K562 (cell line): ENCODE measurements around the gene LRRC59. TPM values are rescaled to one million over a fixed set of nuclear protein-coding genes. Genes with fewer than 3 reads are reported as not detected.

Experiments used
- CAMTA2 ChIP-seq: fragments of 250-450 bp; sonication (Bioruptor Pico); conservative IDR thresholded peaks from 2 replicates; pipeline ENCODE4 v1.5.1; 2022
- CBFA2T3 ChIP-seq: fragments of 450-650 bp; IDR thresholded peaks from 2 replicates; pipeline ENCODE4 v1.6.1; 2017
- FOXA1 ChIP-seq: fragments of 450-650 bp; IDR thresholded peaks from 2 replicates; pipeline ENCODE4 v1.6.1; 2016; ENCODE audit warnings: mild to moderate bottlenecking, borderline replicate concordance
- FOXA3 ChIP-seq, 2 experiments: fragments of 450-650 bp in 1 of 2; sonication (generic) in 1 of 2; formaldehyde crosslinking; IDR thresholded peaks in 1 of 2; conservative IDR thresholded peaks in 1 of 2; 2 replicates each; pipeline versions ENCODE4 v1.4.0 to v1.8.0; 2020 to 2022; ENCODE audit warnings: mild to moderate bottlenecking in 2 of 2, missing genetic modification reagents in 1 of 2
- FOXJ2 ChIP-seq: fragments of 200-800 bp; sonication (Bioruptor generic); IDR thresholded peaks from 2 replicates; pipeline ENCODE4 v1.6.1; 2016; ENCODE audit warnings: missing genetic modification characterization, missing compliant biosample characterization
- MYBL2 ChIP-seq, 2 experiments: fragments of 450-650 bp in 1 of 2; sonication (generic) in 1 of 2; formaldehyde crosslinking in 1 of 2; IDR thresholded peaks; 2 replicates each; pipeline versions ENCODE4 v1.6.1 to v1.8.1; 2017 to 2022; ENCODE audit warnings: borderline replicate concordance in 1 of 2, inconsistent platforms in 1 of 2, low read depth in 1 of 2, mild to moderate bottlenecking in 1 of 2, missing genetic modification reagents in 1 of 2, moderate library complexity in 1 of 2
- NCOR1 ChIP-seq: fragments of 450-650 bp; IDR thresholded peaks from 2 replicates; pipeline ENCODE4 v1.6.1; 2016; ENCODE audit warnings: mild to moderate bottlenecking, moderate library complexity
- NFXL1 ChIP-seq: fragments of 450-650 bp; formaldehyde crosslinking; IDR thresholded peaks from 2 replicates; pipeline ENCODE4 v1.4.0; 2021; ENCODE audit warnings: mild to moderate bottlenecking
- POLR2AphosphoS2 ChIP-seq: IDR thresholded peaks from 2 replicates; pipeline ENCODE4 v1.6.1; 2012; ENCODE audit warnings: low read length, improper control_type of control experiment
- SETDB1 ChIP-seq: IDR thresholded peaks from one replicate; pipeline ENCODE4 v1.6.1; 2012; ENCODE audit warnings: low read length, control low read depth, inconsistent platforms
- SNRNP70 ChIP-seq: fragments of 200-400 bp; formaldehyde crosslinking; optimal IDR thresholded peaks from 2 replicates; pipeline ENCODE3; 2017; ENCODE audit warnings: low read depth, low read length
- SRSF7 ChIP-seq: fragments of 200-400 bp; formaldehyde crosslinking; optimal IDR thresholded peaks from 2 replicates; pipeline ENCODE3; 2017; ENCODE audit warnings: mild to moderate bottlenecking, low read depth, low read length
- ZFX ChIP-seq: sonication (generic); formaldehyde crosslinking; IDR thresholded peaks from 2 replicates; pipeline ENCODE4 v1.8.0; 2022; ENCODE audit warnings: mild to moderate bottlenecking, missing genetic modification reagents, moderate library complexity
- ZNF121 ChIP-seq: sonication (generic); formaldehyde crosslinking; conservative IDR thresholded peaks from 2 replicates; pipeline ENCODE4 v1.8.0; 2022; ENCODE audit warnings: missing genetic modification reagents
- ZNF586 ChIP-seq: fragments of 450-650 bp; formaldehyde crosslinking; conservative IDR thresholded peaks from 2 replicates; pipeline ENCODE4 v1.4.0; 2020; ENCODE audit warnings: mild to moderate bottlenecking, moderate library complexity
- ZNF79 ChIP-seq: fragments of 250-450 bp; sonication (Bioruptor Pico); IDR thresholded peaks from 2 replicates; pipeline ENCODE4 v1.4.0; 2020; ENCODE audit warnings: low read depth, mild to moderate bottlenecking, moderate library complexity
- polyA plus RNA-seq, 8 experiments: library from polyadenylated mRNA; depleted of rRNA in 4 of 8; stranded (reverse) in 5 of 8; unstranded in 3 of 8; fragments of >200 nt; fragmentation: Nextera tagmentation in 2 of 8; fragmentation: Illumina TruSeq in 1 of 8; extraction: Ambion mirVana in 2 of 8; extraction: Trizol in 1 of 8; gene quantifications; 2 replicates each; pipeline versions ENCODE4 v1.2.1 to v1.2.3, GENCODE V29; 2011 to 2014; ENCODE audit warnings: inconsistent platforms in 1 of 8, missing spikeins in 1 of 8
- total RNA-seq, 7 experiments: library from RNA; depleted of rRNA in 6 of 7; stranded (reverse); fragments of >200 nt in 6 of 7; fragmentation: Illumina TruSeq in 2 of 7; extraction: Trizol in 2 of 7; gene quantifications; 2 replicates each; pipeline versions ENCODE4 v1.2.1 to v1.2.3, GENCODE V29; 2011 to 2021; ENCODE audit warnings: low replicate concordance in 1 of 7
- TF ChIP-seq, protein P1 (sequence below): conservative IDR thresholded peaks from 2 replicates; pipeline ENCODE4 v1.6.1; 2011; ENCODE audit warnings: low read depth, mild to moderate bottlenecking, low read length; ENCODE audit not compliant: control insufficient read depth
- TF ChIP-seq, protein P2 (sequence below), 3 experiments: fragments of 200-800 bp in 1 of 3; fragments of 250-450 bp in 1 of 3; fragments of 450-650 bp in 1 of 3; sonication (Bioruptor Pico) in 1 of 3; sonication (Bioruptor generic) in 1 of 3; formaldehyde crosslinking in 1 of 3; IDR thresholded peaks; 2 replicates each; pipeline versions ENCODE4 v1.6.1 to v1.8.0; 2016 to 2022; ENCODE audit warnings: mild to moderate bottlenecking in 2 of 3, missing genetic modification characterization in 2 of 3, missing compliant biosample characterization in 1 of 3, moderate library complexity in 1 of 3
- TF ChIP-seq, protein P3 (sequence below): fragments of 250-450 bp; sonication (Bioruptor Pico); IDR thresholded peaks from 2 replicates; pipeline ENCODE4 v1.5.0; 2021
- TF ChIP-seq, protein P4 (sequence below): IDR thresholded peaks from 2 replicates; pipeline ENCODE4 v1.6.1; 2016; ENCODE audit warnings: missing genetic modification characterization, missing compliant biosample characterization

Gene LRRC59
- total and polyA plus RNA-seq, 9 of the 15 experiments (the other 6 are each of a cell fraction or from before 2014, with no cell fraction given), result 27.8 to 244 (median 154) TPM

DNA sequence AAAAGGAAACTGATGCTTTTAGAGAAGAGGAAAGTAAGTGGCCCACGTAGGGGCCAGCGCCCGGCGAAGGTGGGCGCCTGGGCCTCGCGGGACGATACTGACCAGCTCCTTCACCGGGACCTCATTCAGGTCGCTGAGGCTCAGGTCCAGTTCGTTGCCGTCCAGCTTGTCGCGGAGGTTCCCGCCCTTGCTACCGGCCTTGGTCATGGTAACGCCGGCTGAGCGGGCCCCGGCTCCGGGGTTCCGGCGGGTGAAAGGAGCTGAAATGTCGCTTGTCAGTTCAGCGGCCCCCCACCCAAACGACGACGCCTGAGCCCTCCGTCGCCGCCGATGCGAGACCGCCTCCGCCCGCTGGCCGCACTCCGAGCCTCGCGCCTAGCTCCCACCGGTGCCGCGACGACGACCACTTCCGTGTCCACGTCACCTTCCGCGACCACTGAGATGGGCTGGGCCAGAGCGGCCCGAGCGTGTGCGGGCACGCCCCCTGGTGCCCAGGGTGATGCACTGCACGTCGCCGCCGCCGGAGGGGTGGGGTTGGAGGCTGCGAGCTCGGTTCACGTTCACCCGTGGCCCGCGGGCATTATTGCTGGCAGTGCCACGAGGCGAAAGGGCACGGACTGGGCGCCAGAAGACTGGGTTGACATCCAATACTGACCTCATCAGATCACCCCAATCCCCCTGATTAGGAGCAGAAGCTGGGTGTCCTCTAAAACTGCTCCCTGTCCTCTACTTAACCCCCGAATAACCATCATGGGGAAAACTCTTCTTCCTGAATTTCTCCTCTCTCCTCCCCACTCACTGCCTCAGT, at the start of gene LRRC59 (continued):
- TF ChIP-seq, protein P1, sequence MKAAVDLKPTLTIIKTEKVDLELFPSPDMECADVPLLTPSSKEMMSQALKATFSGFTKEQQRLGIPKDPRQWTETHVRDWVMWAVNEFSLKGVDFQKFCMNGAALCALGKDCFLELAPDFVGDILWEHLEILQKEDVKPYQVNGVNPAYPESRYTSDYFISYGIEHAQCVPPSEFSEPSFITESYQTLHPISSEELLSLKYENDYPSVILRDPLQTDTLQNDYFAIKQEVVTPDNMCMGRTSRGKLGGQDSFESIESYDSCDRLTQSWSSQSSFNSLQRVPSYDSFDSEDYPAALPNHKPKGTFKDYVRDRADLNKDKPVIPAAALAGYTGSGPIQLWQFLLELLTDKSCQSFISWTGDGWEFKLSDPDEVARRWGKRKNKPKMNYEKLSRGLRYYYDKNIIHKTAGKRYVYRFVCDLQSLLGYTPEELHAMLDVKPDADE, result peak; percentile 84; the same call in 1 of the 2 replicates
- TF ChIP-seq ZNF586 (CRISPR knock-in tag), result no peak
- TF ChIP-seq, protein P2, sequence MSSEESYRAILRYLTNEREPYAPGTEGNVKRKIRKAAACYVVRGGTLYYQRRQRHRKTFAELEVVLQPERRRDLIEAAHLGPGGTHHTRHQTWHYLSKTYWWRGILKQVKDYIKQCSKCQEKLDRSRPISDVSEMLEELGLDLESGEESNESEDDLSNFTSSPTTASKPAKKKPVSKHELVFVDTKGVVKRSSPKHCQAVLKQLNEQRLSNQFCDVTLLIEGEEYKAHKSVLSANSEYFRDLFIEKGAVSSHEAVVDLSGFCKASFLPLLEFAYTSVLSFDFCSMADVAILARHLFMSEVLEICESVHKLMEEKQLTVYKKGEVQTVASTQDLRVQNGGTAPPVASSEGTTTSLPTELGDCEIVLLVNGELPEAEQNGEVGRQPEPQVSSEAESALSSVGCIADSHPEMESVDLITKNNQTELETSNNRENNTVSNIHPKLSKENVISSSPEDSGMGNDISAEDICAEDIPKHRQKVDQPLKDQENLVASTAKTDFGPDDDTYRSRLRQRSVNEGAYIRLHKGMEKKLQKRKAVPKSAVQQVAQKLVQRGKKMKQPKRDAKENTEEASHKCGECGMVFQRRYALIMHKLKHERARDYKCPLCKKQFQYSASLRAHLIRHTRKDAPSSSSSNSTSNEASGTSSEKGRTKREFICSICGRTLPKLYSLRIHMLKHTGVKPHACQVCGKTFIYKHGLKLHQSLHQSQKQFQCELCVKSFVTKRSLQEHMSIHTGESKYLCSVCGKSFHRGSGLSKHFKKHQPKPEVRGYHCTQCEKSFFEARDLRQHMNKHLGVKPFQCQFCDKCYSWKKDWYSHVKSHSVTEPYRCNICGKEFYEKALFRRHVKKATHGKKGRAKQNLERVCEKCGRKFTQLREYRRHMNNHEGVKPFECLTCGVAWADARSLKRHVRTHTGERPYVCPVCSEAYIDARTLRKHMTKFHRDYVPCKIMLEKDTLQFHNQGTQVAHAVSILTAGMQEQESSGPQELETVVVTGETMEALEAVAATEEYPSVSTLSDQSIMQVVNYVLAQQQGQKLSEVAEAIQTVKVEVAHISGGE (CRISPR knock-in tag; IDR thresholded peaks at IDR 0.05), result peak in 1 of 3 experiments; percentile 79; a peak in 2 of 6 replicates
- TF ChIP-seq SRSF7, result no peak
- TF ChIP-seq CAMTA2, result no peak
- no peak for TF ChIP-seq SNRNP70
- no peak for TF ChIP-seq SETDB1
- TF ChIP-seq, protein P3, sequence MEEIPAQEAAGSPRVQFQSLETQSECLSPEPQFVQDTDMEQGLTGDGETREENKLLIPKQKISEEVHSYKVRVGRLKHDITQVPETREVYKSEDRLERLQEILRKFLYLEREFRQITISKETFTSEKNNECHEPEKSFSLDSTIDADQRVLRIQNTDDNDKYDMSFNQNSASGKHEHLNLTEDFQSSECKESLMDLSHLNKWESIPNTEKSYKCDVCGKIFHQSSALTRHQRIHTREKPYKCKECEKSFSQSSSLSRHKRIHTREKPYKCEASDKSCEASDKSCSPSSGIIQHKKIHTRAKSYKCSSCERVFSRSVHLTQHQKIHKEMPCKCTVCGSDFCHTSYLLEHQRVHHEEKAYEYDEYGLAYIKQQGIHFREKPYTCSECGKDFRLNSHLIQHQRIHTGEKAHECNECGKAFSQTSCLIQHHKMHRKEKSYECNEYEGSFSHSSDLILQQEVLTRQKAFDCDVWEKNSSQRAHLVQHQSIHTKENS (CRISPR knock-in tag), result no peak
- TF ChIP-seq NCOR1, result peak; percentile 64
- TF ChIP-seq ZNF79 (CRISPR knock-in tag), result no peak
- TF ChIP-seq NFXL1, result no peak
- no peak for TF ChIP-seq FOXJ2 (tag)
- no peak for TF ChIP-seq ZNF121 (CRISPR knock-in tag)
- TF ChIP-seq ZFX (CRISPR knock-in tag), result peak; percentile 83
- TF ChIP-seq CBFA2T3, result peak; percentile 36
- TF ChIP-seq FOXA3 (CRISPR knock-in tag; conservative IDR thresholded peaks at IDR 0.05 in 1 of 2, IDR thresholded peaks at IDR 0.05 in 1 of 2), result no peak; a peak in 1 of 4 replicates
- TF ChIP-seq MYBL2 (IDR thresholded peaks at IDR 0.05; ENCODE audit: low read depth), result no peak
- no peak for TF ChIP-seq MYBL2 (CRISPR knock-in tag; IDR thresholded peaks at IDR 0.05; ENCODE audit: borderline replicate concordance)
- TF ChIP-seq, protein P4, sequence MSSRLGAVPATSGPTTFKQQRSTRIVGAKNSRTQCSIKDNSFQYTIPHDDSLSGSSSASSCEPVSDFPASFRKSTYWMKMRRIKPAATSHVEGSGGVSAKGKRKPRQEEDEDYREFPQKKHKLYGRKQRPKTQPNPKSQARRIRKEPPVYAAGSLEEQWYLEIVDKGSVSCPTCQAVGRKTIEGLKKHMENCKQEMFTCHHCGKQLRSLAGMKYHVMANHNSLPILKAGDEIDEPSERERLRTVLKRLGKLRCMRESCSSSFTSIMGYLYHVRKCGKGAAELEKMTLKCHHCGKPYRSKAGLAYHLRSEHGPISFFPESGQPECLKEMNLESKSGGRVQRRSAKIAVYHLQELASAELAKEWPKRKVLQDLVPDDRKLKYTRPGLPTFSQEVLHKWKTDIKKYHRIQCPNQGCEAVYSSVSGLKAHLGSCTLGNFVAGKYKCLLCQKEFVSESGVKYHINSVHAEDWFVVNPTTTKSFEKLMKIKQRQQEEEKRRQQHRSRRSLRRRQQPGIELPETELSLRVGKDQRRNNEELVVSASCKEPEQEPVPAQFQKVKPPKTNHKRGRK (tag), result no peak
- no peak for TF ChIP-seq POLR2AphosphoS2
- TF ChIP-seq FOXA1, result no peak
